Measurements from ENCODE around the gene MASP1.

- TF ChIP-seq CTCF (IDR thresholded peaks at IDR 0.05) = no peak
- TF ChIP-seq EZH2 (IDR thresholded peaks at IDR 0.05; ENCODE audit: borderline replicate concordance, insufficient read depth, low read depth, low read length, poor library complexity, severe bottlenecking) = no peak
Observed at GRCh38 chr3:187321766-187322165, 30.2 kb upstream of the MASP1 start.

Measured in B cell (primary cell).